Heart left ventricle (tissue), 16 donors: Measurements from ENCODE around the gene PMEL. TPM values are rescaled to one million over a fixed set of nuclear protein-coding genes. Genes with fewer than 3 reads are reported as not detected.
A peak's percentile ranks its signal among the peaks of the same experiment; 100 is the strongest.

ENCODE experiments used
- ATAC-seq, 4 donors: fragments of 200-7000 bp; cut with Tn5 transposase; one replicate each; pipeline ENCODE4 v1.9.1; 2020 to 2022; ENCODE audit warnings: moderate library complexity in 4 of 4, mild to moderate bottlenecking in 3 of 4, moderate number of reproducible peaks in 1 of 4
- DNase-seq, 5 donors: peaks; one replicate each; pipeline ENCODE4 v3.0.0-alpha.2; 2020
- H3K27ac ChIP-seq, 12 donors: fragments of 200-600 bp; sonication (generic) in 4 of 12; one replicate each; pipeline versions ENCODE4 v1.5.0 to v1.8.0; 2016 to 2022; ENCODE audit warnings: mild to moderate bottlenecking in 2 of 12
- H3K27me3 ChIP-seq, 9 donors: fragments of 200-600 bp; sonication (generic) in 2 of 9; one replicate each; pipeline versions ENCODE4 v1.5.1 to v1.8.0; 2016 to 2022; ENCODE audit warnings: mild to moderate bottlenecking in 3 of 9
- H3K36me3 ChIP-seq, 9 donors: fragments of 200-600 bp; sonication (generic) in 2 of 9; one replicate each; pipeline versions ENCODE4 v1.5.0 to v1.8.0; 2018 to 2022; ENCODE audit warnings: mild to moderate bottlenecking in 2 of 9
- H3K4me1 ChIP-seq, 12 donors: fragments of 200-600 bp; sonication (generic) in 4 of 12; one replicate each; pipeline versions ENCODE4 v1.5.0 to v1.8.0; 2016 to 2022; ENCODE audit warnings: mild to moderate bottlenecking in 3 of 12
- H3K4me3 ChIP-seq, 12 donors: fragments of 200-600 bp; sonication (generic) in 4 of 12; one replicate each; pipeline versions ENCODE4 v1.5.0 to v1.8.0; 2017 to 2022; ENCODE audit warnings: mild to moderate bottlenecking in 9 of 12, moderate library complexity in 4 of 12
- H3K9me3 ChIP-seq, 12 donors: fragments of 200-600 bp; sonication (generic) in 4 of 12; one replicate each; pipeline versions ENCODE4 v1.5.0 to v1.8.0; 2016 to 2022; ENCODE audit warnings: mild to moderate bottlenecking in 1 of 12
- CTCF ChIP-seq, 12 donors: fragments of 200-600 bp; sonication (generic) in 4 of 12; IDR thresholded peaks; one replicate each; pipeline versions ENCODE4 v1.5.0 to v1.8.0; 2018 to 2022; ENCODE audit warnings: antibody characterized with exemption in 12 of 12, mild to moderate bottlenecking in 5 of 12
- POLR2A ChIP-seq, 2 donors: fragments of 450-650 bp; IDR thresholded peaks; one replicate each; pipeline ENCODE4 v1.6.1; 2017; ENCODE audit warnings: antibody characterized with exemption in 2 of 2, mild to moderate bottlenecking in 2 of 2, moderate library complexity in 2 of 2
- WGBS, 4 donors: extraction: QIAGEN DNeasy Blood & Tissue Kit in 2 of 4; methylation state at CpG; one replicate each; pipeline versions ENCODE4 v1.1.5 to v1.1.7; 2013 to 2018; 5-methylcytosine and 5-hydroxymethylcytosine counted together
- intact Hi-C, 10 donors: fragments of 100-400 bp; cut with DNase I; formaldehyde crosslinking; loops; one replicate each; pipeline versions ENCODE4 v1.11.1 to v1.14.2; 2022
- polyA plus RNA-seq, 2 donors: library from polyadenylated mRNA; stranded (reverse); fragments of 200-250 nt; gene quantifications; one replicate each; pipeline ENCODE4 v1.2.3, GENCODE V29; 2013
- total RNA-seq, 9 donors: library from RNA; depleted of rRNA in 2 of 9; stranded (reverse); fragments of >200 nt in 2 of 9; fragmentation: NEBNext Ultra II Directional in 3 of 9; extraction: Animal tissue kit (Norgen Biotek cat#: 25700) in 3 of 9; gene quantifications; one replicate each; pipeline versions ENCODE4 v1.1.0 to v1.2.4, GENCODE V29; 2016 to 2023
- donor health status: ischemic (EF 13 %, LVEDD 7.1; RV severe dilation, severe dysfunction).
- donor health status: healthy with polysubstance abuse.
- donor health status: DM: no; HTN: yes; CAD: no.
- donor health status: DM: no; HTN: no; CAD: no.
- donor health status: ischemic (EF 25% LVEDD 6.9; RV normal size, moderate dysfunction).
- donor health status: ischemic (EF 25% LVEDD 5.7; RV mildly dilated, moderate dysfunction).
- donor health status: healthy.
- donor health status: DM: yes; HTN: yes; CAD: no.
- donor health status: ischemic (EF 35%, LVEDD 5.7; RV mildly dilated, moderate dysfunction).
- donor health status: nonischemic (EF 11% LVEDD 7.7; RV severe dilation, severe dysfunction).
- donor health status: DM: yes; HTN: yes; CAD: no.
- donor health status: PGD.
- donor health status: ischemic (EF 29% LVEDD 5.4; RV normal size, mild dysfunction).
- donor health status: nonischemic (EF 23%, LVEDD 6.1; RV moderate dilation, normal function).

PMEL gene
- total and polyA plus RNA-seq, 11 donors: 0.23 to 1.3 (median 0.60) TPM; not detected in 1

GRCh38 chr12:55969356-55969755 lies 3.5 kb upstream of the PMEL start:
- 79 to 90% (median 87%) methylated on average over 4 of the region's 4 CpGs for WGBS, 4 donors
- Histone ChIP-seq H3K4me1 (peaks cover 0 to 34% (median 22%) of the 10 kb centered on the region in 12 donors), H3K27ac (no peak overlapping the region), H3K36me3 (peaks cover 0 to 11% (median 0%) of the 10 kb centered on the region in 9 donors), H3K4me3 (no peak overlapping the region), H3K9me3 (no peaks in the 10 kb centered on the region), H3K27me3 (no peaks in the 10 kb centered on the region)
- ATAC-seq (no peak), DNase-seq (peak in 1 of 5 donors; percentile 32)
- TF ChIP-seq CTCF (IDR thresholded peaks at IDR 0.05) (no peak), POLR2A (IDR thresholded peaks at IDR 0.05) (no peak)
- intact Hi-C loops: loop anchor here in 2 of 10 donors (5.0 kb wide), 1 partner anchor 37 kb away; the partner anchor contains the start of gene DGKA (in 2 of the 2)

DNA sequence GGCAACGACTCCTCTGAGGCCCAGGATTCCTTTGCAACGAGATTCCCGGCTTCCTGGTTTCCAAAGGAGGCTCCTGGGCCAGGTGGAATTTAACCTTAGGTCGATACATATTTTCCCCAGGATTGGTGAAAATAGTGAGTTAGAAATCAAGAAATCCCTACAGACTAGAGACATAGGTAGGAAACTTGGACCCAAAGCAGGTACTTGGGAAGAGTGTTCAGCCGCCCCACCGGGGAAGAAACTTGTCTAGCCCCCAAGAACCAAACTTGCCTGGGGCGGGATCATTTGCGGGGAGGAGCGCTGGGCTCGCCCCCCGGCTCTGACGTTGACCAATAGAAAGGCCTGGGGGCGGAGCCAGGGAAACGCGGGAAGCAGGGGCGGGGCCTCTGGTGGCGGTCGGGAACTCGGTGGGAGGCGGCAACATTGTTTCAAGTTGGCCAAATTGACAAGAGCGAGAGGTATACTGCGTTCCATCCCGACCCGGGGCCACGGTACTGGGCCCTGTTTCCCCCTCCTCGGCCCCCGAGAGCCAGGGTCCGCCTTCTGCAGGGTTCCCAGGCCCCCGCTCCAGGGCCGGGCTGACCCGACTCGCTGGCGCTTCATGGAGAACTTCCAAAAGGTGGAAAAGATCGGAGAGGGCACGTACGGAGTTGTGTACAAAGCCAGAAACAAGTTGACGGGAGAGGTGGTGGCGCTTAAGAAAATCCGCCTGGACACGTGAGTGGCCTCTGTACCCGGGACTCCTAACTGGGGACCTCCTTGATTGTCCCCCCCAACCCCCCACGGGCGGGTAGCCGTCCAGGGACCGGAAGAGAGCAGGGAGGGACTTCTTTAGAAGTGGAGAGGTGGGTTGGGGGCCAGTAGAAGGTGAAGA lies 803 bp upstream of the PMEL start, which contains the start of gene CDK2:
CDK2 (plus strand) TSS at position 423 of the 874 bp plus-strand sequence; CDS start at position 602, 179 bp downstream.
- Histone ChIP-seq H3K4me3 (peak within 1 kb of the TSS; percentile 49 to 98 (median 76)), H3K9me3 (no peaks in the 10 kb centered on the region), H3K36me3 (peaks cover 0 to 11% (median 0%) of the 10 kb centered on the region in 9 donors), H3K27me3 (no peaks in the 10 kb centered on the region), H3K27ac (peak within 1 kb of the TSS in 11 of 12 donors; percentile 74 to 88 (median 81)), H3K4me1 (peaks cover 0 to 25% (median 14%) of the 10 kb centered on the region in 12 donors)
- ATAC-seq: peak; percentile 94 to 99 (median 97)
- intact Hi-C loops: loop anchor here in 2 of 10 donors (5.0 kb wide), 1 partner anchor 34 kb away; the partner anchor contains the start of gene DGKA (in 2 of the 2)
- 0 to 1% (median 1%) methylated on average over 40 to 45 of the region's 45 CpGs for WGBS, 4 donors
- peak; percentile 95 for DNase-seq
- TF ChIP-seq CTCF (IDR thresholded peaks at IDR 0.05) (no peak), POLR2A (IDR thresholded peaks at IDR 0.05) (peak; percentile 15 to 81)

DNA sequence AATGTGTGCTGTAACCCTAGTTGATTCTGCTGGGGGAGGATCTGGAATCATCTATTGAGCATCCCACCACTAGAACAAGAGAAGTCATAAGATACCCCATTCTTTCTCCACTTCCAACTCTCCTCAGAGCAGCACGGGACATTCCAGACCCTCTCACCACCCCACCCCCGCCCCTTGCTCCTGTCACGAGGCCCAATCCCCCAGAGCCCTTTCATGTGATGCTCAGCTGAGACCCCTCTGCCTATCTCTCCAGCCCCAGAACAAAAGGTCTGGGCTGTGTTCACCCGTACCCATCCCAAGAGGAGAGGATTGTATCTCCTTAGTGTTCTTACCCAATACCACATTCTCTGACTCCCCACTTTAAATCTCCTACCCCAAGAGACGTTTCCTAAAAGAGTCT lies 602 bp downstream of the PMEL start:
- no peak overlapping the region for H3K4me3 ChIP-seq
- H3K9me3 ChIP-seq: no peaks in the 10 kb centered on the region
- TF ChIP-seq CTCF (IDR thresholded peaks at IDR 0.05): no peak
- no peak for TF ChIP-seq POLR2A (IDR thresholded peaks at IDR 0.05)
- H3K4me1 ChIP-seq: peaks cover 0 to 25% (median 14%) of the 10 kb centered on the region in 12 donors
- 57 to 71% (median 67%) methylated on average over 5 of the region's 5 CpGs for WGBS, 4 donors
- no peak for ATAC-seq
- no peaks in the 10 kb centered on the region for H3K27me3 ChIP-seq
- intact Hi-C loops: loop anchor here in 2 of 10 donors (5.0 kb wide), 1 partner anchor 33 kb away; the partner anchor contains the start of gene DGKA (in 2 of the 2)
- H3K27ac ChIP-seq: no peak overlapping the region
- peaks cover 0 to 5% (median 0%) of the 10 kb centered on the region in 9 donors for H3K36me3 ChIP-seq
- DNase-seq: no peak

- Histone ChIP-seq H3K4me3 (no peak overlapping the region), H3K36me3 (peaks cover 0 to 3% (median 0%) of the 10 kb centered on the region in 9 donors), H3K9me3 (no peaks in the 10 kb centered on the region), H3K4me1 (peaks cover 0 to 22% (median 14%) of the 10 kb centered on the region in 12 donors), H3K27ac (no peak overlapping the region), H3K27me3 (no peaks in the 10 kb centered on the region)
- no peak for TF ChIP-seq POLR2A (IDR thresholded peaks at IDR 0.05)
- TF ChIP-seq CTCF (IDR thresholded peaks at IDR 0.05): no peak
- intact Hi-C loops: no loop called here
- no peak for DNase-seq
- 68 to 81% (median 74%) methylated on average over 2 of the region's 2 CpGs for WGBS, 4 donors
- ATAC-seq: no peak
Observed at GRCh38 chr12:55963760-55964159, 2.1 kb downstream of the PMEL start.
